Sigmoid colon (tissue), 4 donors: ENCODE data around the gene ARHGAP35.

Experiments used
- CTCF ChIP-seq, 4 experiments: fragments of 450-650 bp in 3 of 4; fragments of 200-600 bp in 1 of 4; IDR thresholded peaks; one replicate each; pipeline ENCODE4 v1.5.1; 2016 to 2019; ENCODE audit warnings: antibody characterized with exemption in 4 of 4, mild to moderate bottlenecking in 3 of 4, moderate library complexity in 2 of 4
- EP300 ChIP-seq, 4 donors: sonication (generic); formaldehyde crosslinking; IDR thresholded peaks; one replicate each; pipeline ENCODE4 v1.6.1; 2017; ENCODE audit warnings: antibody characterized with exemption in 4 of 4
- POLR2A ChIP-seq, 2 donors: fragments of 450-650 bp; IDR thresholded peaks; one replicate each; pipeline ENCODE4 v1.6.1; 2016; ENCODE audit warnings: antibody characterized with exemption in 2 of 2, mild to moderate bottlenecking in 2 of 2, moderate library complexity in 2 of 2
- POLR2AphosphoS5 ChIP-seq, 4 donors: sonication (generic); formaldehyde crosslinking; IDR thresholded peaks; one replicate each; pipeline ENCODE4 v1.6.1; 2017; ENCODE audit warnings: antibody characterized with exemption in 4 of 4

DNA sequence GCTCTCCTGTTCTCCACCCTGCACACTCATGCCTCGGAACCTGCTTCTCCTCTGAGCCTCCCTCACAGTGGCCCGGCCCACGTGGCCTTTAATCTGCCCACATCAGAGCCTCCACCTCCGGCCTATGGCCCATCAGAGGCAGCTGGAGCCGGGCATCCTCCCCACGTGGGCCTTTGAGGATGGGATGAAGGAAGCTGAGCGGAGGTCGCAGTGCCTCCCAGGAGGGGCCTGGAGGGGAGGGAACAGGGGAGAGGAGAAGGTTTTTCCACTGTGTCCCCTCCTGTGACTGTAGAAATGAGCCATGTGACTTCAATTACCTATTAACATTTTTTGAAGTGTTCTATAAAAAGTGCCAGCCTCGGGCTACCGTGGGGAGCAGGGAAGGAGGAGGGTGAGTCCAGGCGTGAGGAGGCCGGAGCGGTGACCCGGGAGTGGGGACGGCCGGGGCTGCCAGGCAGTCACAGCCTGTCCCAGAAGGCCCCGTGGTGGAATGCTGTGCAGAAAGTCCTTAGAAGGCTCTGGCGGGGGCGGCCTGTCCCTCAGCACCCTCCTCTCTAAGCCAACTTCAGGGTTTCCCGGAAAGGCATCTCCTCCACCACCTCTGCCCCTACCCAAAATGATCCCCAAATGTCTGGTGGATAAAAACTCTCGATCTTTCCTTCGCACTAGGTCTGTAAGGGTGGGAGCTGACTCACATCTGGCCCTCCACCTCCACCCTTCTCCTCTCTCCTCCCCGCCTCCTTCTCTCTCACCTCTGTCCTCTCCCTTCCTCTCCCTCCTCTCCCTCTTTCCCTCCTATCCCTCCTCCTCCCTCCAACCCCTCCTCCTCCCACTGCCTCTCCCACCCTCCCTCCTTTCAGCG is 47.6 kb upstream of the ARHGAP35 start:
- TF ChIP-seq CTCF (IDR thresholded peaks at IDR 0.05) (no peak), POLR2A (IDR thresholded peaks at IDR 0.05) (no peak), EP300 (IDR thresholded peaks at IDR 0.05) (no peak), POLR2AphosphoS5 (IDR thresholded peaks at IDR 0.05) (no peak)
